GM18502 (cell line): Measurements from ENCODE around the gene SMIM38.
"Not testable (repeated sequence)": the region's sequence is repeated elsewhere in the genome, so short reads cannot be mapped to it uniquely, and the experiment has no call there.

Experiments used
- ATAC-seq: cut with Tn5 transposase; IDR thresholded peaks from one replicate; pipeline ENCODE4 v1.9.1; 2021; ENCODE audit warnings: mild to moderate bottlenecking; ENCODE audit not compliant: unreplicated experiment, poor library complexity

Gene SMIM38

GRCh38 chr11:69121621-69122325 is 34.0 kb upstream of the SMIM38 start:
- no peak for ATAC-seq

DNA sequence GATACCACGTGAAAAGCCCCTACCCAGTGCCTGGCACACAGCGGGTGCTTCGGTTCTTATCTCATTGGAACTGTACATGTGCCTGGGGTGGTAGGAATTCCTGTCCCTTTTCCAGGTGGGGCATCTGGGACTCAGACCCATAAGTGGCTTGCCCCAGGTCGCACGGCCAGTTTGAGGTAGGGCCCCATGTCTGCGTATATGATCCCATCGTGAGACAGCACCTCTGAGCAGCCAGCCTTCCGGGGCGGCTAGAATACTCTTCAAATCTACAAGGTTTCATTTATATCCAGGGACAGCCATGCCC is 33.5 kb upstream of the SMIM38 start:
- no peak for ATAC-seq

GRCh38 chr11:69122630-69123431 is 32.9 kb upstream of the SMIM38 start:
- ATAC-seq, result no peak

GRCh38 chr11:69123593-69124545 is 31.9 kb upstream of the SMIM38 start:
- ATAC-seq, result no peak

GRCh38 chr11:69125861-69126260 is 29.9 kb upstream of the SMIM38 start:
- ATAC-seq, result no peak

GRCh38 chr11:69126286-69126685 is 29.4 kb upstream of the SMIM38 start:
- no peak for ATAC-seq

- ATAC-seq, result no peak
Measured at GRCh38 chr11:69127081-69127850, 28.5 kb upstream of the SMIM38 start.

DNA sequence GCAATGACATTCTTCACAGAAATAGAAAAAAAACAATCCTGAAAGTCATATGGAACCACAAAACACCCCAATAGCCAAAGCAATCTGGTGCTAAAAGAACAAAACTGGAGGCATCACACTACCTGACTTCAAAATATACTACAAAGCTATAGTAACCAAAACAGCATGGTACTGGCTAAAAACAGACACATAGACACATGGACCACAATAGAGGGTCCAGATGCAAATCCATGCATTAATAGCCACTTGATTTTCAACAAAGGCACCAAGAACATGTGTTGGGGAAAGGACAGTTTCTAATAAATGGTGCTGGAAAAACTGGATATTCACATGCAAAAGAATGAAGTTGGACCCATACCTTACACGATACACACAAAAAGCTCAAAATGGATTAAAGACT is 27.9 kb upstream of the SMIM38 start:
- ATAC-seq, result no peak

- no peak for ATAC-seq
Measured at GRCh38 chr11:69129053-69129452, 26.7 kb upstream of the SMIM38 start.

- ATAC-seq, result no peak
Measured at GRCh38 chr11:69129647-69130046, 26.1 kb upstream of the SMIM38 start.

GRCh38 chr11:69130654-69131053 is 25.1 kb upstream of the SMIM38 start:
- ATAC-seq, result no peak

DNA sequence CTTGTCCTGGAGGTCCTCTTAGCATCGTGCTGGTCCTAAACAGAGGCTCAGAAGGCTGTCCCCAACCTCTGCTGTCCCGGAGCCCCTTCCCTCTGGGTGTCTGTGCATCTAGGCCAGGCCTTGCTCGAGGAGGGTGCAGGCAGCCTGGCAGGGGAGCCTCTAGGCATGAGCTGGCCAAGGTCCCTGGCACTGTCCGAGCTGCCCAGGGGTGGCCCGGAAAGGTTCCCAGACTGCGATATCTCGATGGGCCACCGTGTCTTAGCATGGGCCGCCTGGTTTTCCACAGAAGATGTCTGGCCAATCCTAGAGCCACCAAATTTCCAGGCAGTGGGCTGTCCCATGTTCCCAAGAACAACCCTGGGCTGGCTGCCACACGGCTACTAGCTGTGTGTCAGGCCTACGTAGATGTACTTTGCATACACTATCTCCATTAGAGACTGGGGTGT is 24.6 kb upstream of the SMIM38 start:
- no peak for ATAC-seq

DNA sequence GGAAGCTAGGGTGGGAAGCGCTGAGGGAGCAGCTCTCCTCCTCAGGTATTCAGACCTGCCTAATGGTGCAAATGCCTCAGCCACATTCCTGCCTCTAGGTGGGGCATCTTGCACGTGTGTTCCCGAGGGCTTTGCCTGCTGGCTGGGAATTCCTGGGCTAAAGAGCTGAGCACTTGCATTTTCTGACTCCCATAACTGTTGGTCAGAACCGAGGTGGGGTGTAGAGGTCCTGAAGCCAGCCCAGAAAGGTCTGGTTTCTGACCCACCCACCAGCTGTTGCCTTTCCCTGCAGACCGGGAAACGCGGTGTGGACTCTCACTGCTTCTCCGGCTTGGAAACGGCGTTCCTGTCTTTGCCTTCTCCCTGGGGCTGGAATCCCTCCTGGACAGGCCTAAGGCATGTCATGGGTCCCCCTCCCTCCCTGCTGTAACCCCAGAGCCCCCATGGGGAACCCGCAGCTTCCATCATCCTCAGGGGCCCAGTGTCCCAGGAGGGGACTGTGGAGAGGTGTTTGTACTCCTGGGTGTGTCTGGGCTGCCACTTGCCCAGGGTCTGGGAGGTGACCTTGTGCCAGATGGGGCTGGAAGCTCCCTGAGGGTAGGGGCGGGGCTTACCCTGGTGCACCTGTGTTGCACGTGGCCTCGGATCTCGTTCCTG is 24.0 kb upstream of the SMIM38 start:
- ATAC-seq, result no peak

- ATAC-seq, result no peak
Measured at GRCh38 chr11:69132301-69132670, 23.4 kb upstream of the SMIM38 start.

GRCh38 chr11:69133251-69133650 is 22.5 kb upstream of the SMIM38 start:
- ATAC-seq, result no peak

DNA sequence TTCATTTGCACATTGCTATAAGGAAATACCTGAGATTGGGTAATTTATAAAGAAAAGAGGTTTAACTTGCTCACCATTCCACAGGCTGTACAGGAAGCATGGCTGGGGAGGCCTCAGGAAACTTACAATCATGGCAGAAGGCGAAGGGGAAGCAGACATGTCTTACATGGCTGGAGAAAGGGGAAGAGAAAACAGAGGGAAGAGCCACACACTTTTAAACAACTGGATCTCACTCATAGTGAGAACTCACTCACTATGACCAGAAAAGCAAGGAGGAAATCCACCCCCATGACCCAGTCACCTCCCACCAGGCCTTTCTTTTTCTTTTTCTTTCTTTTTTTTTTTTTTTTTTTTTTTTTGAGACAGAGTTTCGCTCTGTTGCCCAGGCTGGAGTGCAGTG is 21.6 kb upstream of the SMIM38 start:
- not testable (repeated sequence) for ATAC-seq

DNA sequence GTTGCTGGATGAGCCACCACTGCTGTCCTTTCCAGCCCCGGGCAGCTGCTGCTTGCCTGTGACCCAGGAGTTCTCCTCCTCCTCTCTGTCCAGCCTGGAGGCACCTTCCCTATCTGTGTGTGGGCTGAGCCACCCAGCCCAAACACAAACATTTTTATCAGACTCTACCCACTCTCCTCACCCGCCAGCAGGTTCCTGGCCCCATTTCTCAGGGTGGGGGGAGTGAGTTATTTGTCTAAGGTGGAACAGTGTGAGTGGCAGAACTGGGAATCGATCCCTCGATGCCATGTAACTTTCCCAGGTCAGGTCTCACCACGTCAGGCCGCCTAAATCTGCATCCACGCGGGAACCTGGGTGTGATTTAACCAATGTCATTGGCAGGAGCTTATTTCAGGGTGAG is 20.8 kb upstream of the SMIM38 start:
- no peak for ATAC-seq

DNA sequence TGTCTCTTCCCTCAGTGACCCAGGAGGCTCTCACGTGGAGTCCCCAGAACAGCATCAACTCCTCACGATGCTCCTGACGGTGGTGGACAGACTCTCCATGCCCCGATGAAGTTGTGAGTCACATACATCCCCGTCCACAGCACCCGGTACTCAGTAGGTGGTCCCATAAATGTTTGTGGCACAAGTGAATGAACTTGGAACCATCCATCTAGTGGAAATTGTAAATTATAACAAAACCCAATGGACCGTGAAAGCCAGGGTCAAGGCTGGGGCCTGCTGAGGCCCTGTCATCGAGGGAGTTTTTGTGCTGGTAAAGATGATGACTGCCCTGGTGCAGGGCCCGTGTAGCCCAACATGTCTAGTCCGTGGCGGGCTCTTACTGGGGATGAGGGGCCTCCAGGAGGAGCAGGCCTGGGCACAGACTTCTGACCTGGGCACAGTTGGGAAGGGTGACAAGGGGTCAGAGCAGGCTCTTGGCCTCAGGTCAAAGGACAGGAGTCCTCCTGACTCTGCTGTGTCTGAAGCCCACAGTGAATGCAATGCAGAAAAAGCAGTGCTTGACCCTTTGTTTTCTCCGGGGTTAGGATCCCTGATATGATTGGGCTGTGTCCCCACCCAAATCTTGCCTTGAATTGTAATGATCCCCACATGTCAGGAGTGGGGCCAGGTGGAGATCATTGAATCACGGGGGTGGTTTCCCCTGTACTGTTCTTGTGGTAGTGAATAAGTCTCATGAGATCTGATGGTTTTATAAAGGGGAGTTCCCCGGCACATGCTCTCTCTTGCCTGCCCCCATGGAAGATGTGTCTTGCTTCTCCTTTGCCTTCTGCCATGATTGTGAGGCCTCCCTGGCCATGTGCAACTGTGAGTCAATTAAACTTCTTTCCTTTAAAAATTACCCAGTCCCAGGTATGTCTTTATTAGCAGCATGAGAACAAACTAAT is 20.0 kb upstream of the SMIM38 start:
- no peak for ATAC-seq

DNA sequence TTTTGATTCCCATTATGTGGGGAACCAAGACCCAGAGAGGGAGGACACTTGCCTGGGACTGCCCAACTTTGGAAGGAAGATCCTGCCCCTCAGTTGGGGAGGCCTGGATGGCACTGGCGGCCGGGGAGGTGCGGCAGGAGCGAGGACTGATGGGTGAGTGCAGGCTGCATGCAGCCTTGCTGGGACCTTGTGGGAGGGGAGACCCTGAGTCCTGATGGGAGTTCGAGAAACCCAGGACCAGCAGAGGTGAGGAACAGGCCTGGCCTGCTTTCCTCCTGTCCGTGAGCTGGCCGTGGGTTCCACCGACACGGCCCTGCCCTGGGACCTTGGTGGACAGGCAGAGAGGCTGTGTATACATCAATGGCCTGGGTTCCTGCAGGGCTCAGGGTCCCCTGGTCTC is 19.3 kb upstream of the SMIM38 start:
- ATAC-seq, result no peak
